Activated CD4-positive, CD25-positive, alpha-beta regulatory T cell (primary cell): ENCODE data around the gene GPD1L.
"Not testable (repeated sequence)": the region's sequence is repeated elsewhere in the genome, so short reads cannot be mapped to it uniquely, and the experiment has no call there.

Source experiments
- DNase-seq, 4 experiments: peaks; one replicate each; lab custom pipeline; 2025; lab: John Stamatoyannopoulos, UW

The GPD1L gene

GRCh38 chr3:32105291-32106131 lies 909 bp upstream of the GPD1L start:
- no peak for DNase-seq

GRCh38 chr3:32106929-32107362 lies 526 bp downstream of the GPD1L start:
- peak in 1 of 4 experiments; percentile 25 for DNase-seq

DNA sequence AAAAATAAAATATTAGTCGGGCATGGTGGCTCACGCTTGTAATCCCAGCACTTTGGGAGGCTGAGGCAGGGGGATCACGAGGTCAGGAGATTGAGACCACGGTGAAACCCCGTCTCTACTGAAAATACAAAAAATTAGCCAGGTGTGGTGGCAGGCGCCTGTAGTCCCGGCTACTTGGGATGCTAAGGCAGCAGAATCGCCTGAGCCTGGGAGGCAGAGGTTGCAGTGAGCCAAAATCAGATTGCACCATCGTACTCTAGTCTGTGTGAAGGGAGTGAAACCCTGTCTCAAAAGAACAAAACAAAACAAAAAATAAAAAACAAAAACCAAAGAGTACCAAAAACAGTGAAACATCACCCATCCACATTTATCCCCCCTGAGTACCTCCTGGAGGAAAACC lies 1.8 kb downstream of the GPD1L start:
- not testable (repeated sequence) for DNase-seq

DNA sequence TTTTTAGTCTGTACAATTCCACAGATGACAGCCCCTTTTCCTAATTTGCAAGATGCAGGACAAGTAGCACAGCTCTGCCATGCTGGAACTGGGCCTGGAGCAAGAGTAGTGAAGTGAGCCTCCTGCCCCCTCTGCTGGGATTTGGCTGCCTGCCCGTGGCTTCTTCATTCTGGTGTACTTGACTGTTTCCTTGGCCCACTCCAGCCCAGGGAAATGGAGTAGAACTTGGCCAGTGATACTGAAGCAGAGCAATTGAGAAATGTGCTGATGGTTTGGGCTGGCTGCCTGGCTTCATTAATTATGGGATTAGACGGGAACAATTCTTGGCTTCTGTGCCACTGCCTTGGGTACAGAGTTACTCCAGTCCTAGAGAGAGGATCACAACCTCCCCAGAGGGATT lies 2.8 kb downstream of the GPD1L start:
- no peak for DNase-seq

GRCh38 chr3:32110233-32110760 lies 3.9 kb downstream of the GPD1L start:
- no peak for DNase-seq

GRCh38 chr3:32111560-32111959 lies 5.1 kb downstream of the GPD1L start:
- no peak for DNase-seq

DNA sequence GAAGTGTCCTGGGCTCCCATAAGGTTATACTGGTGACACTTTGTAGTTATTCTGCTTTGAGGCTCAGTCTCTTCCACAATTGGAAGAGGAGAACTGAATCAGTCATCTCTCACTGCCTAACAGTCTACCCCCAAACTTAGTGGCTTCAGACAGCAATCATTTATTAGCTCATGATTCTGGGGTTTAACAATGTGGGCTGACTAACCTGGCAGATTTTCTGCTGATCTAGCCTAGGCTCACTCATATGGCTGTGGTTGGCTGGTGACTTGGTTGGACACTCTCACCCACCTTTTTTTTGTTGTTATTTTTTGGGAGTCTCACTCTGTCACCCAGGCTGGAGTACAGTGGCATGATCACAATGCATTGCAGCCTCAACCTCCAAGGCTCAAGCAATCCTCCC lies 7.1 kb downstream of the GPD1L start:
- no peak for DNase-seq

GRCh38 chr3:32113981-32114545 lies 7.6 kb downstream of the GPD1L start:
- no peak for DNase-seq

GRCh38 chr3:32114546-32115386 lies 8.3 kb downstream of the GPD1L start:
- peak in 3 of 4 experiments; percentile 6 to 16 (median 6) for DNase-seq

DNA sequence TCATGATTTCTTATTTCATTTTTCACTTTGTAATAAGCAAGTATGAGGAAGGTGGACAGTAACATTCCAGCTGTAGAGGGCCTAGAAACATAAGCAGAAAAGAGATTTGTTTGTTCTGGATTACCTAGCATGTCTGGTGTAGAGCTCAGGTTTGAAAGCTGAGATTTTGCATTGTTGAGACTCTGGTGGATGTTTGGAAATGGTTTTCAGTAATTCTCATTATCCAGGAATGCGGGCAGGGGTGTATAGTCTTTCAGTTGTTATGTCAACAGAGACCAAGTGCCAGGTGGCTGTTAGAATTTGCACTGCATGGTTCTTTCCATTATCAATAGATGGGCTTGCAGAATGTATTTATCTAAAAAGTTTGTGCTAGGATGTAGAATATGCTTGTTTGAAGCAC lies 10.9 kb downstream of the GPD1L start:
- no peak for DNase-seq

- no peak for DNase-seq
Observed at GRCh38 chr3:32118215-32118614, 11.8 kb downstream of the GPD1L start.

- DNase-seq = no peak
Observed at GRCh38 chr3:32120471-32120870, 14.1 kb downstream of the GPD1L start.

DNA sequence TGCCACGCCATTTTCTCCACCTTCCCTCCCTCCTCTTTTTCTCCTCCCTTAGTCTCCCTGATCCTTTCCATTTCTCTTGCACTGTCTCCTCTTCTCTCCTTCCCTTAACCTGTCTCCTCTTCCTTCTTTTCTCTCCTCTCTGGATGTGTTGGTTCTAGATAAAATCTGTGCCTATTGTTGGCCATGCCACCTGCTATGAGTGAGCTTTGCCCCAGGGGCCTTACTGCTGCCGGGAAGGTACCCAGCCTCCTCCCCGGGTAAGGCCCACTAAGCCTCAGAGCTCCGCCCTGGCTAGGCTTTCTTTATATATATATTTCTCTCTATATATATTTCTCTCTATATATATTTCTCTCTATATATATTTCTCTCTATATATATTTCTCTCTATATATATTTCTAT lies 14.7 kb downstream of the GPD1L start:
- no peak for DNase-seq

DNA sequence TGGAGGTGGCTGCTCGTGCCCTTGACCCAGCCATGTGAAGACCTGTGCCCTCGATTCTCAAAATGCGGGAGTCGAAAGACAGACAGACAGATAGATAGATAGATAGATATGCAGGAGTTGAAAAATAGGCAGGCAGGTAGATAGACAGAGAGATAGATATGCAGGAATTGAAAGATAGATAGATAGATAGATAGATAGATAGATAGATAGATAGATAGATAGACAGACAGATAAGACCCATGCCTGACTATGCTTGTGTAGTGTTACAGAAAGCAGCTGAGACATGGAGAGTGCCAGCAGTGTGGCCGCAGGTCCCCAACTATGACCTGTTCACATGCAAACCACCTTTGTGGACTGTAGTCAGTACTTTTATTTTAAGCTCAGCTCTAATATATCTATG lies 17.2 kb downstream of the GPD1L start:
- DNase-seq = no peak

GRCh38 chr3:32125012-32125411 lies 18.6 kb downstream of the GPD1L start:
- no peak for DNase-seq

GRCh38 chr3:32126305-32127015 lies 20.0 kb downstream of the GPD1L start:
- no peak for DNase-seq

- DNase-seq = no peak
Observed at GRCh38 chr3:32127219-32127826, 20.9 kb downstream of the GPD1L start.

- no peak for DNase-seq
Observed at GRCh38 chr3:32128936-32129335, 22.5 kb downstream of the GPD1L start.

- DNase-seq = no peak
Observed at GRCh38 chr3:32129832-32130231, 23.4 kb downstream of the GPD1L start.

- no peak for DNase-seq
Observed at GRCh38 chr3:32132121-32132520, 25.7 kb downstream of the GPD1L start.

DNA sequence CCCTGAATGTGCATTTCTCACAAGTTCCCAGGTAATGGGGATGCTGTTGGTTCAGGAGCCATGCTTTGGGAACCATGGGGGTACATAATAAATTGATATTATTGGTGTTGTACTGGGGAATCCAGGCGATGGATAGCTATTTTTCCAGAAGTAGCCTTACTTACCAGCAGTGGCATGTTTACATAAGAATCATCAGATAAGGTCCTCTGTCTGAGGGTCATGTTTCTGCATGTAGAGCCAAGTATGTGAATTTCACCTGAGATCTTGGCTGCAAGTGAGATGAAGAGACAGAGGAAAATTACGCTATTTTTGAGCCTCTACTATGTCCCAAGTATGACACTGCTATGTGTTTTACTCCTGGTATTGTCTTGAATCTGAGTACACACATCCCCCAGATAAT lies 26.3 kb downstream of the GPD1L start:
- DNase-seq = no peak
